ENCODE data around the gene FAM221A.

The FAM221A gene

DNA sequence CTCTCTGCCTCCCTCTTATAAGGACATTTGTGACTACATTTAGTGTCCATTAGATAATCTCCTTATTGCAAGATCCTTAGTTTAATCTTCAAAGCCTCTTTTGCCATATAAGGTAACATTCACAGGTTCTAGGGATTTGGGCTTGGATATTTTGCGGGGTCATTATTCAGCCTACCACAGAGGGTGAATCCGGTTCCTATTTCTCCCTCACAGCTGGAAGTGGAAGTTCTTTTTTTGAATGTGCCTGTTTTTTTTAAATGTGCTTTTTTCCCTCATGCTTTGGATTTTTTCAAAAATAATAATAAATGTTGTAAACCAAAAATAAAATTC, 17.1 kb upstream of the FAM221A start:
- Histone ChIP-seq H3K4me3 (ENCODE audit: insufficient read depth, low read length, poor library complexity, severe bottlenecking) (no peak overlapping the region), H2AFZ (ENCODE audit: low read depth, low read length, severe bottlenecking) (no peak overlapping the region), H3K9me3 (ENCODE audit: insufficient read depth, low read length) (peaks cover 11% of the 10 kb centered on the region; the same call in 1 of the 2 replicates), H4K20me1 (ENCODE audit: low read depth, low read length) (no peaks in the 10 kb centered on the region), H3K36me3 (ENCODE audit: low read length) (no peaks in the 10 kb centered on the region), H3K4me2 (ENCODE audit: low read depth, low read length, poor library complexity, severe bottlenecking) (no peak overlapping the region), H3F3A (ENCODE audit: insufficient read depth) (no peaks in the 10 kb centered on the region), H3K27ac (ENCODE audit: low read depth, low read length) (no peak overlapping the region), H3K9ac (ENCODE audit: low read length) (no peak overlapping the region), H3K9me2 (replicated peaks; ENCODE audit: insufficient read depth, low read length) (no peaks in the 10 kb centered on the region), H3K27me3 (ENCODE audit: low read length) (no peaks in the 10 kb centered on the region), H3K79me2 (ENCODE audit: insufficient read depth, low read length) (no peaks in the 10 kb centered on the region)
- TF ChIP-seq EZH2phosphoT487 (conservative IDR thresholded peaks at IDR 0.05; ENCODE audit: low read length): no peak
- TF ChIP-seq, protein P1, sequence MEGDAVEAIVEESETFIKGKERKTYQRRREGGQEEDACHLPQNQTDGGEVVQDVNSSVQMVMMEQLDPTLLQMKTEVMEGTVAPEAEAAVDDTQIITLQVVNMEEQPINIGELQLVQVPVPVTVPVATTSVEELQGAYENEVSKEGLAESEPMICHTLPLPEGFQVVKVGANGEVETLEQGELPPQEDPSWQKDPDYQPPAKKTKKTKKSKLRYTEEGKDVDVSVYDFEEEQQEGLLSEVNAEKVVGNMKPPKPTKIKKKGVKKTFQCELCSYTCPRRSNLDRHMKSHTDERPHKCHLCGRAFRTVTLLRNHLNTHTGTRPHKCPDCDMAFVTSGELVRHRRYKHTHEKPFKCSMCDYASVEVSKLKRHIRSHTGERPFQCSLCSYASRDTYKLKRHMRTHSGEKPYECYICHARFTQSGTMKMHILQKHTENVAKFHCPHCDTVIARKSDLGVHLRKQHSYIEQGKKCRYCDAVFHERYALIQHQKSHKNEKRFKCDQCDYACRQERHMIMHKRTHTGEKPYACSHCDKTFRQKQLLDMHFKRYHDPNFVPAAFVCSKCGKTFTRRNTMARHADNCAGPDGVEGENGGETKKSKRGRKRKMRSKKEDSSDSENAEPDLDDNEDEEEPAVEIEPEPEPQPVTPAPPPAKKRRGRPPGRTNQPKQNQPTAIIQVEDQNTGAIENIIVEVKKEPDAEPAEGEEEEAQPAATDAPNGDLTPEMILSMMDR (IDR thresholded peaks at IDR 0.05; ENCODE audit: insufficient read depth, low read length, poor library complexity, severe bottlenecking): no peak

DNA sequence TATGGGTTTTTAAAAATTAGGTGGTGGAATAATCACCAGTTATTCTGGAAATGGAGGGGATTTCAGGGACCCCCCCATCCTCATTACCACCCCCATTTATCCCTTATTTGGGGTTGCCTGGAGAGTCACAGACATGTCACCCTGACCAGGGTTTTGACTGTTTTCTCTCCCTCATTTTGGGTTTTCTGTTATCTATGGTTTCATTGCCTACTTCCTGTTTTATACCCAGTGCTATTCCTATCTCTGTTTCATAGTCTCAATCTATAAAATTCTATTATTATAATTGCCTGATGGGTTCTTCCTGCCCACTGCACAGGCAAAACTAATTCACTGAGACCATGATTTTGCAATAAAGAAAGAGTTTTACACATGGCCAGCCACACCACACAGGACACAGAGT, 15.9 kb upstream of the FAM221A start:
- Histone ChIP-seq H3F3A (ENCODE audit: insufficient read depth) (no peaks in the 10 kb centered on the region), H2AFZ (ENCODE audit: low read depth, low read length, severe bottlenecking) (no peak overlapping the region), H3K36me3 (ENCODE audit: low read length) (no peaks in the 10 kb centered on the region), H3K9ac (ENCODE audit: low read length) (no peak overlapping the region), H3K9me2 (replicated peaks; ENCODE audit: insufficient read depth, low read length) (no peaks in the 10 kb centered on the region), H4K20me1 (ENCODE audit: low read depth, low read length) (no peaks in the 10 kb centered on the region), H3K9me3 (ENCODE audit: insufficient read depth, low read length) (peaks cover 11% of the 10 kb centered on the region; the same call in 1 of the 2 replicates), H3K27ac (ENCODE audit: low read depth, low read length) (no peak overlapping the region), H3K27me3 (ENCODE audit: low read length) (no peaks in the 10 kb centered on the region), H3K79me2 (ENCODE audit: insufficient read depth, low read length) (no peaks in the 10 kb centered on the region), H3K4me2 (ENCODE audit: low read depth, low read length, poor library complexity, severe bottlenecking) (no peak overlapping the region), H3K4me3 (ENCODE audit: insufficient read depth, low read length, poor library complexity, severe bottlenecking) (no peak overlapping the region)
- TF ChIP-seq, protein P1 (IDR thresholded peaks at IDR 0.05; ENCODE audit: insufficient read depth, low read length, poor library complexity, severe bottlenecking): no peak
- no peak for TF ChIP-seq EZH2phosphoT487 (conservative IDR thresholded peaks at IDR 0.05; ENCODE audit: low read length)

DNA sequence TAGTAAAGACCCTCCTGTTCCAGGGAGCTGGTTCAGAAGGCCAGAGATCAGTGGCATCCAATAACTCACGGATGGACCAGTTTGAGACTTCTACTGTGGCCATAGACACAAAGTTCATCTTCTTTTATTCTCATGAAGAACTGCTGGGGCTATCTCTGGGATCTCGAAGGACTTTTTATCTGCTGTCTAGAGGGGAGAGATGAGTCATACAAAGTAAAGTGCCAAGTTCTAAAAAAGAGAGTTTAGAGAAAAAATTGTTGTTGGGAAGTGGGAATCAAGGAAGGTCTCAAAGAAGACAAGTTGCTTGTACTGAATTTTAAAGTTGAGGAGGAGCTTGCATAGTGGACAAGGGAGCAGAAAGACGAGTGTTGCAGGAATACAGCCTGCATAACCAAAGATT, 8.0 kb upstream of the FAM221A start:
- H3F3A ChIP-seq (ENCODE audit: insufficient read depth): no peaks in the 10 kb centered on the region
- H3K9me2 ChIP-seq (replicated peaks; ENCODE audit: insufficient read depth, low read length): no peaks in the 10 kb centered on the region
- no peaks in the 10 kb centered on the region for H3K79me2 ChIP-seq (ENCODE audit: insufficient read depth, low read length)
- no peaks in the 10 kb centered on the region for H3K36me3 ChIP-seq (ENCODE audit: low read length)
- H2AFZ ChIP-seq (ENCODE audit: low read depth, low read length, severe bottlenecking): no peak overlapping the region
- H3K9me3 ChIP-seq (ENCODE audit: insufficient read depth, low read length): no peaks in the 10 kb centered on the region
- no peak overlapping the region for H3K4me2 ChIP-seq (ENCODE audit: low read depth, low read length, poor library complexity, severe bottlenecking)
- H3K9ac ChIP-seq (ENCODE audit: low read length): no peak overlapping the region
- no peaks in the 10 kb centered on the region for H3K27me3 ChIP-seq (ENCODE audit: low read length)
- H4K20me1 ChIP-seq (ENCODE audit: low read depth, low read length): no peaks in the 10 kb centered on the region
- no peak overlapping the region for H3K4me3 ChIP-seq (ENCODE audit: insufficient read depth, low read length, poor library complexity, severe bottlenecking)
- H3K27ac ChIP-seq (ENCODE audit: low read depth, low read length): no peak overlapping the region
- no peak for TF ChIP-seq EZH2phosphoT487 (conservative IDR thresholded peaks at IDR 0.05; ENCODE audit: low read length)
- TF ChIP-seq, protein P1 (IDR thresholded peaks at IDR 0.05; ENCODE audit: insufficient read depth, low read length, poor library complexity, severe bottlenecking): no peak
